HL-60/S4 treated with phorbol 12-myristate 13-acetate at 8.2 ng/mL for 4 days and 3 days (cell line): ENCODE data around the gene C19orf73.

Experiments
- in situ Hi-C: fragments of 300-500 bp; cut with MboI; formaldehyde crosslinking; loops from 2 replicates; pipeline ENCODE4 v1.15.0; 2022; ENCODE audit warnings: low sequenced_read_pairs

C19orf73 gene

DNA sequence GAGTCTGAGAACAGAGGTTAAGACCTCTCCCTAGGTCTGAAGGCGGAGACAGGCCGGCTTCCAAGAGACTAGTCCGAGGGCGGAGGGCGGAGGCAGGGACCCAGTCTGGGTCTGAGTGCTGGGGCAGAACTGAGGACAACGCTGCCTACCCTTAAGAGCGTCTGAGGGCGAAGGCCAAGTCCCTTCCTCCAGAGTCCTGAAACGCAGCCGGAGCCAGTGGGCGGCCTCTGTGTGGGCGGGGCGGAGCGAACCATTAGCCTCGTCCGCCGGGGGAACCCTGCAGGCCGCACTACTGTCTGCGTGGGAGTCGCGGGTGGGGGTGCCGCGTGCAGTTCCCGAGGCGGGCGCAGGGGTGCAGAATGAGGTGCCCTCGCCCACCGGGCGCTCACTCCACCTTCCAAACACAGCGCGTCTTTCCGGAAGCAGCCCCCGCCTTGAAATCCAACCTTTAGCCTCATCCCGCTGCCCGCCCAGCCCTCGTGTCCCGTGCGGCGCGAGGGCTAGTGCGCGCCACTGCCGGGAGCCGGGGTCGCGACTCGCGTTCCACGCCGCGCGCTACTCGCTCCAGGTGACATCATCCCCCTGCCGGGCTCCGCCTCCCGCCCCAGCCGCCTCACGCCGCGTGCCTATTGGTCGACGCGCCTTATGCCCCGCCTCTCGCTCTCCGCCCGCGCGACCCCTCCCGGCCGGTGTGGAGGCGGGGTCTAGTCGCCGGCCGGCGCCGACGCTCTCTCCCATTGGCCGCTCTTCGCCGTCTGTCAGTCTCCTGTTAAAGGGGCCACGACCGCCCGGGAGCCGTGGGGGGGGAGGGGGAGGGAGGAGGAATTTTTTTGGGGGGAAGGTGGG is at the start of gene C19orf73:
Gene C19orf73, minus strand, starts transcription at position 579 of the 846 bp plus-strand sequence. Its CDS starts 121 bp downstream, at position 458.
- in situ Hi-C loops: no loop called here

- in situ Hi-C loops: no loop called here
Measured at GRCh38 chr19:49168421-49168820, 49.5 kb upstream of the C19orf73 start.

GRCh38 chr19:49167857-49168409 is 49.0 kb upstream of the C19orf73 start:
- in situ Hi-C loops: no loop called here

DNA sequence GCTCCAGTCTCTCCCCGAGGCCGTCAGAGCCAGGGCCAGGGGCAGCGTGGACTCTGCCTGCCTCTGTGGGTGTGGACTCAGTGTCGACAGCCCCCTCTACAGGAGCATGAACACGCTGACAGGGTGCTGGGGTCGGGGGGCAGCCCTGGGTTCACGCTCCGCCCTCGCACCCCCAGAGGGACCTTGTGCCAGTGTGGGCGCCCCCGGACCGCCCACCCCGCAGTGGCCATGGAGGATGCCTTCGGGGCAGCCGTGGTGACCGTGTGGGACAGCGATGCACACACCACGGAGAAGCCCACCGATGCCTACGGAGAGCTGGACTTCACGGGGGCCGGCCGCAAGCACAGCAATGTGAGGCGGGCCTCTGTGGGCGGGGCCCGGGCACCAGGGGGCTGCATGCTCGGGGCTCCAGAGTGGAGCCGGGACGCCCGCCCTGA is 46.9 kb upstream of the C19orf73 start:
- in situ Hi-C loops: no loop called here

DNA sequence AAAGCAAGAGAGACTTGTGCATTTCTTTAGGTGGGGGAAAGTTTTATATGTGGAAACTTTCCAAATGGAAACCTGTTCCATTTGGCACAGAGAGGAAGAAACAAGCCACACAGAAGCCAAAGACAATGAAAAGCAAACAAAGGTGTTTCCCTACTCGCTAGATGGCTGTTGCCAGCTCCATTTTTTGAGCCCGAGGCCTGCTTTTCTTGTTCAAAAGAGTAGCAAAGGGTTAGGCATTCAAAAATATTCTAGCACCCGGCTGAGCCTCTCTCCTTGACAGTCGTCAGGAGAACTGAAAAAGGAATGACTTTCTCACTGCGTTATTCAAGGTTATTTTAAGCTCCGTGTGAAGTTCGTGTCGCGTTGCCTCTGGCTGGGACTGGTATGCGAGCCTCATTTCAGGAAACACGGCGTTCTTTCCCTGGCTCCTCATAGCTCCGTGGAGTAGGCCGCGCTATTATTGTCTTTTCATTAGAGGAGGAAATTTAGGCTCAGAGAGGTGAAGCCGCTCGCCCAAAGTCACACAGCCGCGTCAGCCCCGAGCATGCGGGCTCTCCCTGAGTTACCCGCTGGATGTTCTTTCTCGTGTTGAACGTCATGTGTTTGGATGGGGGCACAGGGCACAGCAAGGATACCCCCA is 46.3 kb upstream of the C19orf73 start:
- in situ Hi-C loops: no loop called here

GRCh38 chr19:49161987-49162386 is 43.0 kb upstream of the C19orf73 start:
- in situ Hi-C loops: no loop called here

GRCh38 chr19:49160450-49161189 is 41.7 kb upstream of the C19orf73 start:
- in situ Hi-C loops: no loop called here

DNA sequence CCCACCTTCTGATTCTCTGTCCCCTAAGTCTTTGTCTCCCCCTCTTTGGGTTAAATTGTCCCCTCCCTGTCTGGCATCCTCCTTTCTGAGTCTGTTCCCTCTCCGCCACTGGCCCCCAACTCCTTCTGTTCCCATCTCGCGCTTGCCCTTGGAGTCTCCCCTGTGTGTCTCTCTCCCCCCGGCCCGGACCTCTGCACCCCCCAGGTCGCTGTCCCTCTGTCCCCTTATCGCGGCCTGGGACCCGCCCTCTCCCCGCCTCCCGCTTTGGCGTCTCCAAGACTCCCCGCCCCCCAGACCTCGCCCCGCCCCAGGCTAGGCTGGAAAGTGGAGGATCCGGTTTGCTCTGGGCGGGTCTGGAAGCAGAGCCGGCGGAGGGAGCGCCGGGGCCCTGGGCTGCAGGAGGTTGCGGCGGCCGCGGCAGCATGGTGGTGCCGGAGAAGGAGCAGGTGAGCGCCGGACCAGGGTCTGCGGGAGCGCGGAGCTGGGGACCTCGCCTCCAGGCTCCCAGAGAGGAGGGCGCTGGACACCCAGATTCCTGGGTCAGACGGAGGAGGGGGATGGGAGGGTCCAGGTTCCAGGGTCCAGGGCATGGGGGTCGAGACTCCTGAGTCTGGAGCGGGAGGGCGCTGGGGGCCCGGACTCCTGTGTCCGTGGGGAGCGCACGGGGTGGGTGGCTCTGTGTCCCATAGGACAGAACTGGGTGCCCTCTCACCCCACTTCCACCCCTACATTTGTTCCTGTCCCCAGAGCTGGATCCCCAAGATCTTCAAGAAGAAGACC is 38.7 kb upstream of the C19orf73 start, which contains the start of gene TRPM4:
Gene TRPM4, plus strand, starts transcription at position 348 of the 780 bp plus-strand sequence. Its CDS starts 75 bp downstream, at position 423.
- in situ Hi-C loops: no loop called here

DNA sequence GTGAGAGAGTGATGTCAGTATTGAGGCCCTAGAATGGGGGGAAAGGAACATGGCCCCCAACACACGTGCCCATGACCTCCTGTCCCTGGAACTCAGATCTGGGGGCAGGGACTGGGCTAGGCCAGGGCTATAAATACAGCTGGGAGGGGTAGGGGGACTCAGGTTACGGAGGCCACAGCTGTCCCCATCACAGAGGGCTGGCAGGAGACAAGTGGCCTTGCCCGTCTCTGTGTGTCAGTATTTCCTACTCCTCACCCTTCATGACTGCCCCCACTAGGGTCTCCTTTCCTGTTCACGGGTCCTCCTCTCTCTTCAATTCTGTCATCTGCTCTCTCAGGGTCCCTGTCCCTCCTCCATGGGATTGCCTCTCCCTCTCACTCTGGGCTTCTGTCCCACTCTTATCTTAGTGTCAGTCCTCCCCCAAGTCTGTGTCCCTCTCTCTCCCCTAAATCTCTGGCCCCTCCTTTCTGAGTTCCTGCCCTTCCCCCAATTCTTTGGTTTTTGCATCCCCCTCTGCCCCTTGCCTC is 36.9 kb upstream of the C19orf73 start:
- in situ Hi-C loops: no loop called here

DNA sequence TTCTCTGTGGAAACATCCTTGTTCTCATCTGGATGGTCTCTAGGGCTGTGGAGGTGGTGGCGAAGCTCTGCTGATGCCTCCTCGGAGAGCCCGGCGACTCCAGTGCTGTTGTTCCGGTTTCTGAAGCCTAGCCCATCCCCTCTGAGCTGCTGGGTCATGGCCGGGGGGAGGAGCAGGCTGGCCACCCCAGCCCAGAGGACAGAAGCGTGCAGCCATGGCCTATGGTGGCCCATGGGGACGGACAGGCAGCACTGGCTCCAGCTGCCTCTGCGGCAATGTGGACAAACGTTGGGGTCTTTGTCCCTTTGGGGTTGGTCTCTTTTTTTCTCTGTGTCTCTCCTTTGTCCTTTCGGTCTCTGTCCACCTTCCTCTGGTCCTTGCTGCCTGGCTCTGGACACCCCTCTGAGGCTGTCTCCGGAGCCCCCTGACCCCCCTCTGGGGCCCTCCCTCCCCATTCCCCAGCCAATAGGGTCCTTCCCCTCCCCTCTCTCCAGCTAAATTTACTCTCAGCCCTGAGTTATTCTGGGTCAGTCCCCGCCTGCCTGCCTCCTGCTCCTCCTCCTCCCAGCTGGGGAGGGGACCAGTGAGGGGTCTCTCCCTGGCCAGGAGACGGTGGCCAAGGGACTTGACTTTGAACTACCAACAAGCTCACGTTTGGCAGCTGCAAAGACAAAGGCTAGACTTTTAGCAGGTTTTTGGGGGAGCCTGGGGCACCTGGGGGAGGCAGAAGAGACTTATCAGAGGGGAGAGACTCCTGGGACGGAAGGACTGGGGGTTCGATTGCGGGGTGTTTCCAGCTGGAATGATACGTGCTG is 36.3 kb upstream of the C19orf73 start, which contains the start of gene HRC:
Gene HRC, minus strand, starts transcription at position 392 of the 815 bp plus-strand sequence. Its CDS starts 159 bp downstream, at position 233.
- in situ Hi-C loops: no loop called here

- in situ Hi-C loops: no loop called here
Measured at GRCh38 chr19:49154279-49154678, 35.3 kb upstream of the C19orf73 start.

GRCh38 chr19:49153167-49153809 is 34.3 kb upstream of the C19orf73 start:
- in situ Hi-C loops: no loop called here

- in situ Hi-C loops: no loop called here
Measured at GRCh38 chr19:49152119-49152550, 33.2 kb upstream of the C19orf73 start.

- in situ Hi-C loops: no loop called here
Measured at GRCh38 chr19:49151267-49152118, 32.5 kb upstream of the C19orf73 start.

GRCh38 chr19:49150944-49151243 is 32.0 kb upstream of the C19orf73 start:
- in situ Hi-C loops: no loop called here

DNA sequence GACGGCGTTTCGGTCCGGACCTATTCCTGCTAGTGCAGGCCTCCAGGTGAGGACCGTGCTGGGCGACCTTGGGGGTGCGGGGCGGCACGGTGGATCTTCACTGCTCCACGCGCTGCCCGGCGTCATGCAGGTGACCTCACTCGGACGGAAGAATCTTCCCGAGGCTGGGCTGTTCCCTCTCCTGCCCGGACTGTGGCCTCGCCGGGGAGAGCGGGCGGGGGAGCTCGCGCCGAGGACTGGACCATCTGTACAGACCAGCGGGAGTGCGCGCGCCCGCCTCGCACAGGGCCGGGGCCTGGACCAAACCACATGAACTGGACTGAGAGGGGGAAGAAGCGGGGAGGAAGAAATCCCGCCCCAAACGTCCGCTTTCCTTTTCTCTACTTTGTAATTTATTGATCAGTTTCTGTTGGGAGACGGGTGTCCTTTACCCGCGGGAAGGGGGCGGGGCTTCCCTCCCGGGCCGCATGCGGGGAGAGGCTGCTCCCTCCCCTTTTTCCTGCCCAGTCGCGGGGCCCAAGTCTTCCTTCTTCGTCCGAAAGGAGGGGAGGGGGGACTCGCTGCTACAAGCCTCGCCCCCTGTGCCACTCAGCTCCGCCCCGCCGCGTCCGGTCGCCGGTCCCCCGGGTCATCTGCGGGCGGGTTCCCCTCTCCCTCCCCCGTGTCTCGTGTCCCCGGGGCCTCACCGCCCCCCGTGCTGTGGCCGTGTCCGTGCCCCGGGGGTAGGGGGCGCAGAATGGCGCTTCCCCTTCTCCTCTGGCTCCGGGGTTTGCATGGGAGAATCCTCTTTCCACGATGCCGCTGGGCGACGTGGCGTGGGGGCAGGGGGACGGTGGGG is 31.4 kb upstream of the C19orf73 start:
- in situ Hi-C loops: no loop called here

DNA sequence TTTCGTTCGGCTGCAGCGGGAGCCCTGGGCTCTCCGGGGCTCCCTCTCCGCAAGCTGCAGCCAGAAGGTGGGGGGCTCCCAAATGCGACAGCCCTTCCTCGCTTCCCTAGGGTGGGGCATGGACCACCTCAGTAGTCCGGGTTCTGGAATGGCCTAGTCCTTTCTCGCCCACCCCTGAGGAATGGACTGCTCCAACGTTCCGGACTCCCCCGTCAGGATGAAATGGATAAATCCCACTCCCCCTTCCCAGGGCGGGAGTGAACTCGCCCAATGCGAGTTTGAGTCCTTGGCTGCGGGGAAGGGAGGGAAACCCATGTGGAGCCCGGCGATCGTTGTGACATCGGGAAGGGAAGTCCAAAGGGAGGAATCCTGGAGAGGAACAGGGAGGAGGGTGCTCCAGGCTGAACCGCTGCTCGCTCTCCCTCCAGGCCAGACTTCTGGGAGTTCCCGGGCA is 30.7 kb upstream of the C19orf73 start:
- in situ Hi-C loops: no loop called here
